SK-N-SH treated with all-trans-retinoic acid at 6 μM for 48 hours (cell line): ENCODE measurements around the gene RASD2.
"Not testable (repeated sequence)": the region's sequence is repeated elsewhere in the genome, so short reads cannot be mapped to it uniquely, and the experiment has no call there.

Source experiments
- ARNTL ChIP-seq: fragments of 450-650 bp; formaldehyde crosslinking; IDR thresholded peaks from 2 replicates; pipeline ENCODE4 v1.5.0; 2020; ENCODE audit warnings: low read depth, mild to moderate bottlenecking, moderate library complexity, borderline replicate concordance
- CSDC2 ChIP-seq: fragments of 250-450 bp; sonication (Bioruptor Pico); IDR thresholded peaks from 2 replicates; pipeline ENCODE4 v1.5.0; 2020; ENCODE audit warnings: mild to moderate bottlenecking, moderate library complexity
- ISL1 ChIP-seq: fragments of 250-450 bp; sonication (Bioruptor Pico); IDR thresholded peaks from 2 replicates; pipeline ENCODE4 v2.1.2; 2022; ENCODE audit warnings: mild to moderate bottlenecking, moderate library complexity
- OSR1 ChIP-seq: fragments of 250-450 bp; sonication (Bioruptor Pico); IDR thresholded peaks from 2 replicates; pipeline ENCODE4 v1.8.0; 2022; ENCODE audit warnings: moderate library complexity, mild to moderate bottlenecking, inconsistent platforms
- PATZ1 ChIP-seq: fragments of 250-450 bp; sonication (Bioruptor Pico); IDR thresholded peaks from 2 replicates; pipeline ENCODE4 v1.8.0; 2020; ENCODE audit warnings: mild to moderate bottlenecking, moderate library complexity, borderline replicate concordance
- RARB ChIP-seq: fragments of 250-450 bp; sonication (Bioruptor Pico); IDR thresholded peaks from 2 replicates; pipeline ENCODE4 v1.8.0; 2021; ENCODE audit warnings: mild to moderate bottlenecking, moderate library complexity
- TCF4 ChIP-seq: fragments of 250-450 bp; sonication (Bioruptor Pico); IDR thresholded peaks from 2 replicates; pipeline ENCODE4 v1.8.0; 2021; ENCODE audit warnings: mild to moderate bottlenecking, moderate library complexity, borderline replicate concordance
- ZFP3 ChIP-seq: fragments of 250-450 bp; sonication (Bioruptor Pico); IDR thresholded peaks from 2 replicates; pipeline ENCODE4 v1.5.0; 2020; ENCODE audit warnings: mild to moderate bottlenecking, moderate library complexity
- ZFP30 ChIP-seq: fragments of 450-650 bp; formaldehyde crosslinking; IDR thresholded peaks from 2 replicates; pipeline ENCODE4 v1.5.0; 2022; ENCODE audit warnings: mild to moderate bottlenecking, moderate library complexity
- ZNF565 ChIP-seq: fragments of 450-650 bp; formaldehyde crosslinking; conservative IDR thresholded peaks from 2 replicates; pipeline ENCODE4 v1.5.0; 2020; ENCODE audit warnings: low read depth, mild to moderate bottlenecking, moderate library complexity
- ZNF8 ChIP-seq: fragments of 450-650 bp; formaldehyde crosslinking; IDR thresholded peaks from 2 replicates; pipeline ENCODE4 v1.5.0; 2020; ENCODE audit warnings: mild to moderate bottlenecking, moderate library complexity
- TF ChIP-seq, protein P1 (sequence below): fragments of 250-450 bp; sonication (Bioruptor Pico); IDR thresholded peaks from 2 replicates; pipeline ENCODE4 v1.8.0; 2021; ENCODE audit warnings: low read depth, mild to moderate bottlenecking, moderate library complexity, borderline replicate concordance
- TF ChIP-seq, protein P2 (sequence below): fragments of 250-450 bp; sonication (Bioruptor Pico); IDR thresholded peaks from 2 replicates; pipeline ENCODE4 v1.5.1; 2020; ENCODE audit warnings: low read depth, mild to moderate bottlenecking, moderate library complexity

DNA sequence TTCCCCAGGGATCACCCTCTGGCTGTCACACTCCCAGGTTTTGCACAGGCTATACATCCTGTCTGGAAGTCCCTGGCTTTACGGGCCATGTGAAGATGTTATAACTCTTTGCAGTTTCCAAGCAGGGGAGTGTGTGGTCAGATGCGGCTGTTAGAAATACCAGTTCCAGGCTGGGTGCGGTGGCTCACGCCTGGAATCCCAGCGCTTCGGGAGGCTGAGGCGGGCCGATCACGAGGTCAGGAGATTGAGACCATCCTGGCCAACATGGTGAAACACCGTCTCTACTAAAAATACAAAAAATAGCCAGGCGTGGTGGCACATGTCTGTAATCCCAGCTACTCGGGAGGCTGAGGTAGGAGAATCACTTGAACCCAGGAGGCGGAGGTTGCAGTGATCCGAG lies 44.9 kb upstream of the RASD2 start:
- TF ChIP-seq OSR1; CSDC2 (CRISPR knock-in tag); ISL1 (CRISPR knock-in tag); TCF4; ZNF565; PATZ1; ZFP3 (CRISPR knock-in tag); ZFP30 (CRISPR knock-in tag); ARNTL; RARB (CRISPR knock-in tag); ZNF8 (CRISPR knock-in tag): not testable (repeated sequence)
- TF ChIP-seq, protein P1, sequence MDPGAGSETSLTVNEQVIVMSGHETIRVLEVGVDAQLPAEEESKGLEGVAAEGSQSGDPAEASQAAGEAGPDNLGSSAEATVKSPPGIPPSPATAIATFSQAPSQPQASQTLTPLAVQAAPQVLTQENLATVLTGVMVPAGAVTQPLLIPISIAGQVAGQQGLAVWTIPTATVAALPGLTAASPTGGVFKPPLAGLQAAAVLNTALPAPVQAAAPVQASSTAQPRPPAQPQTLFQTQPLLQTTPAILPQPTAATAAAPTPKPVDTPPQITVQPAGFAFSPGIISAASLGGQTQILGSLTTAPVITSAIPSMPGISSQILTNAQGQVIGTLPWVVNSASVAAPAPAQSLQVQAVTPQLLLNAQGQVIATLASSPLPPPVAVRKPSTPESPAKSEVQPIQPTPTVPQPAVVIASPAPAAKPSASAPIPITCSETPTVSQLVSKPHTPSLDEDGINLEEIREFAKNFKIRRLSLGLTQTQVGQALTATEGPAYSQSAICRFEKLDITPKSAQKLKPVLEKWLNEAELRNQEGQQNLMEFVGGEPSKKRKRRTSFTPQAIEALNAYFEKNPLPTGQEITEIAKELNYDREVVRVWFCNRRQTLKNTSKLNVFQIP (CRISPR knock-in tag): not testable (repeated sequence)
- TF ChIP-seq, protein P2, sequence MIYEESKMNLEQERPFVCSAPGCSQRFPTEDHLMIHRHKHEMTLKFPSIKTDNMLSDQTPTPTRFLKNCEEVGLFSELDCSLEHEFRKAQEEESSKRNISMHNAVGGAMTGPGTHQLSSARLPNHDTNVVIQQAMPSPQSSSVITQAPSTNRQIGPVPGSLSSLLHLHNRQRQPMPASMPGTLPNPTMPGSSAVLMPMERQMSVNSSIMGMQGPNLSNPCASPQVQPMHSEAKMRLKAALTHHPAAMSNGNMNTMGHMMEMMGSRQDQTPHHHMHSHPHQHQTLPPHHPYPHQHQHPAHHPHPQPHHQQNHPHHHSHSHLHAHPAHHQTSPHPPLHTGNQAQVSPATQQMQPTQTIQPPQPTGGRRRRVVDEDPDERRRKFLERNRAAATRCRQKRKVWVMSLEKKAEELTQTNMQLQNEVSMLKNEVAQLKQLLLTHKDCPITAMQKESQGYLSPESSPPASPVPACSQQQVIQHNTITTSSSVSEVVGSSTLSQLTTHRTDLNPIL (CRISPR knock-in tag): not testable (repeated sequence)
